HG02798 (cell line): ENCODE results near the gene EFHC2.
A peak's percentile ranks its signal among the peaks of the same experiment; 100 is the strongest.

Source experiments
- ATAC-seq: cut with Tn5 transposase; IDR thresholded peaks from one replicate; pipeline ENCODE4 v1.9.1; 2021; ENCODE audit warnings: mild to moderate bottlenecking; ENCODE audit not compliant: unreplicated experiment, poor library complexity

Gene EFHC2, protein sequence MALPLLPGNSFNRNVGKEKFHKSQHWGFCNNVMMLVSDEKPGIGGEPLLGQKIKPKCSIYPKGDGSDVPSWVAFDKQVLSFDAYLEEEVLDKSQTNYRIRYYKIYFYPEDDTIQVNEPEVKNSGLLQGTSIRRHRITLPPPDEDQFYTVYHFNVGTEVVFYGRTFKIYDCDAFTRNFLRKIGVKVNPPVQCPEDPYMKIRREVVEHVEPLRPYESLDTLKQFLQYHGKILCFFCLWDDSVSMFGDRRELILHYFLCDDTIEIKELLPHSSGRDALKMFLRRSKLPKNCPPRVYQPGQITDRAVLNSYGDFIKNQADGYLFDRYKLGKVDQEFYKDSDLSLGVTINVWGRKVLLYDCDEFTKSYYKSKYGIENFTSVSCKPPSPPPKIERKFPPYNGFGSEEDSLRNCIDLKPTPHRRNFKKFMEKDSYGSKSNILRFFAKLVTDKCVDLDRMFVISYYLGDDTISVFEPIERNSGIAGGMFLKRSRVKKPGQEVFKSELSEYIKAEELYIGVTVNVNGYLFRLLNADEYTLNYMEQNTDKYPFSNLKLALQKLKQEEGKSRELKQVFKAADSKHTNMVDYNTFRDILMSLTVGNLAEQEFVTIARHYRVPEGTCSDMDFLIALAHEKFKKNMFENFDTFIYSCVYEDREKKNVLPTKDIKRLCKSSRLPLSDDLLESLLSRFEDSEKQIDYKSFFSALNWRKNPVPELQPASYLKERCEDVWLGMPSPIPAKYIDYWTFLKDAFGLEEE

DNA sequence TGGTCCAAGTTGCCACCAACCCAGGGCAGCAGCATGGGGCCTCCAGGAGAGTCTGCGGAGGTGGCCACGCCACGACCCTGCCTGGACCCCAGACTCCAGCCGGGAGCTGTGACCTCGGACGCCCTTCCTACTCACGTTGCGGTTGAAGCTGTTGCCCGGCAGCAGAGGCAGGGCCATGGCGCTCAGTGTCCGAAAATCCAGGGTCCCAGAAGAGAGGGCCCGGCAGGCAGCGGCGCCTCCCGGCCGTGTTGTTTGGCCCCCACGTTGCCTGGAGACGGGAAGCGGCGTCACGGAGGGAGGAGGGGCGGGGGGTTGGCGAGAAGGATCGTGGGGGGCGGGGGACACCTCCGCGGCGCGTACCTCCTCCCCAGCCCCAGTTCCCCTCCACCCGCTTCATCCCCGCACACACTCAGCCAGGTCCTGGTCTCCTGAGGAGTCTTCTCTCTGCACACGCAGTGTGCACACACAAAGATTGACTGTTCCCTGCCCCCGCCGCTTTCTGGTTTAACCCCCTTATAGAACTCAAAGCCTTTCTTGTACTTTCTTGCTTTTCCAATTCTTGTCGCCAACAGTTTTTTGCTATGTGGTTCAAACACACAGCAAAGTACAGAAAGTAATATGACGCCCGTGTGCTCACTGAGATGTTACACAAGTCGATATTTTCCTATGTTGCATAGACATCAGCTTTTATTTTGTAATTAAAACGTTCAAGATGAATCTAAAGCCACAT, at the start of gene EFHC2:
Gene EFHC2, minus strand, starts transcription at position 261 of the 730 bp plus-strand sequence. Its CDS starts 84 bp downstream, at position 177.
- no peak for ATAC-seq

DNA sequence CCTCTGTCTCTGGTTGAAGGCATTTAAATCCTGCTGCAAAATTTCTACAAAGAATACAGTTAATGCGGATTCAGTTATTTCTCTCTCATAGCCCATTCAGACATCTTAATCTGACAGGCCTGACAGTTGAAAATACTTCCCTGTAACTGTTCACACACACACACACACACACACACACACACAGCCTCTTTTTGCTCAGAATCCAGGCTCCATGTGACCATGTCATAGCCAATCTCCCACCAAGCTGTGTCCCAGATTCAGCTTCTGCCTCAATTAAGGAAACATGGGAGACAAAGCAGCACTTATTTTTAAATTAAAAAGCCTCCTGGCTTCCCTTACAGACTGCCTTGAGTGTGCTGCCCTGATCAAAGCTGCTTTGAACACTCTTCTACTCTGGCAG, 49.3 kb upstream of the EFHC2 start:
- no peak for ATAC-seq

GRCh38 chrX:44384688-44385338, 41.3 kb upstream of the EFHC2 start:
- ATAC-seq, result no peak

DNA sequence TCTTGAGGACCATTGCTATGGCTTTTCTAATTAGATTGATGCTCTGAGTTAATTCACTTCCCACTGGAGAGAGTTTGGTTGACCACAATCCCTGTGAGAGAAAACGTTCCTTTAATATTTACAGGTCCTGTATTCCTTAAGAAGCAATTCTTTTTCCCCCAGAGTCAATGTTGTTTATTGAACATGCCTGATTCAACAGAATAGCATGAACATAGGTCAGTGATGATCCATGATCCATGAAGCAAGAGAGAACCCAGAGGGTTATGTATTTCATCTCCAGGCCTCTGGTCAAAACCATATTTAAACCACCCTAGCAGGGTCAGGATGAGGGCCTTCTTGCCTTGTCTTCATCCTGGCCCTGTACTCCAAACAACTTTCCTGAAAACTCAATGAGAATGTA, 39.4 kb upstream of the EFHC2 start:
- ATAC-seq, result no peak

DNA sequence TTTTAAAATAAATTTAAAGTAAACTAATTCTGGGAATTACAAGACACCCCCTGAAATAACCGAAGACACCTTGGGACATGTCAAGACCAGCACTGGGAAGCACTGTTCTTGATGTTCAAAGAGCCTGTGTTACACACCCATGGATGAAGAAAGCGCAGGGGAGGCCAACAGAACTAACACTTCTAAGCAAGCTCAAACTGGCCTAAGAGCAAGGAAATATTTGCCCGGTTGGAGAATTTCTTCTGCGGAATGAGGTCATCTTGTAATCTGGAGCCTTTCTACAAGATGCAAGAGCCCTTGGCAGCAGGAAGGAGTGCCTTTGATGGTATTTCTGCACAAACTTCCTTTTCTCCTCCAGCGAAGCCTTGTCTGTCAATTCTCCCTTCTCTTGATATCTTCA, 9.3 kb upstream of the EFHC2 start:
- no peak for ATAC-seq

GRCh38 chrX:44349561-44349960, 6.1 kb upstream of the EFHC2 start:
- ATAC-seq, result no peak

DNA sequence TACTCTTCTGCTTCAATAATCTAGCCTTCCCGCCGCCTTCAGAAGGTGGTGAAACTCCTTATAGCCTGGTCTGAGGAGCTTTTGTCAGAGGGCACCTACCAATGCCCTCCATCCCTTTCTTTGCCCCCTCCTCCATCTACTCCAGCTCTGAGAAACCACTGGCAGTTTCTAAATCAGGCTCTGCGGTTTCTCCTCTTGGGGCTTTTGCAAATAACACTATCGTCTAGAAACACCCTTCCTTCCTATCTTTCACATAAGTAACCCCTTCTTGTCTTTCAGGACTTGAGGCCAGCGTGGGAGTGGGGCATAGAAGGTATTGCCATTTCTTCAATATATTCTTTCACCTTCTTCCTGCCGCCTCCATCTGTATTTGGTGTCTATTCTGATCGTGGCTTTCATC, 1.2 kb upstream of the EFHC2 start:
- ATAC-seq, result no peak

DNA sequence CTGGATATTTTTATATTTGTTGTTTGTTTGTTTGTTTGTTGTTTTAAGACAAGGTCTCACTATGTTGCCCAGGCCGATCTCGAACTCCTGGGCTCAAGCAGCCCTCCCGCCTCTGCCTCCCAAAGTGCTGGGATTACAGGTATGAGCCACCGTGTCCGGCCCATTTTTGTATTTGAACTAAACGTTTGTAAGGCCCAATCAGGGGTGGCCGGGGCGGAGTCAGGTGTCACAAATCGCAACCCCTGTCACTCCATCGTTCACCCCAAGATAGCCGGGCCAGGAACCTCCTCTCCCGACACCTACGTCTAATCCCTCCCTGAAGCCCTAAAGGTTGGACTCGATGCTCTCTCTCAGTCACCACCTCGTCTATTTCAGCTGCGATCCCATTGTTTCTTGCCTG, 722 bp upstream of the EFHC2 start:
- peak; percentile 74 for ATAC-seq

DNA sequence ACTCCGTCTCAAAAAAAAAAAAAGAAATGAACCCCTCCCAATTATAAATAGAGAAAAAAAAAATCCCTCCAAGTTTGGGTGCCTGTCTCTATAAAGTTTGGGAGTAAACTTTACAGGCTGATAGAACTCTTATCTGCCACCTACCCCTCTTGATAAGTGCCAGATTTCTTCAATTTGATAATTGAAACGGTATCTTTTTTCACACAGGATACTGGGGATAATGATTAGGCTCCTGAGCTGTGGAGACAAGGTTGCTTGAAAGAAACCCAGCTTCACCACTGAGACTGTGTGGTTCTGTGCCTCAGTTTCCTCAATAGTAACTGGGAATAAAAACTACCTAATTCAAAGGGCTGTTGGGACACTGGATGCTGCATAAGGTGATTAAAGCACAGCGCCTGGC, 606 bp downstream of the EFHC2 start:
- no peak for ATAC-seq

GRCh38 chrX:44338361-44338760, 5.1 kb downstream of the EFHC2 start:
- no peak for ATAC-seq

GRCh38 chrX:44332437-44332836, 11.0 kb downstream of the EFHC2 start:
- ATAC-seq, result no peak

GRCh38 chrX:44330227-44330626, 13.2 kb downstream of the EFHC2 start:
- no peak for ATAC-seq

DNA sequence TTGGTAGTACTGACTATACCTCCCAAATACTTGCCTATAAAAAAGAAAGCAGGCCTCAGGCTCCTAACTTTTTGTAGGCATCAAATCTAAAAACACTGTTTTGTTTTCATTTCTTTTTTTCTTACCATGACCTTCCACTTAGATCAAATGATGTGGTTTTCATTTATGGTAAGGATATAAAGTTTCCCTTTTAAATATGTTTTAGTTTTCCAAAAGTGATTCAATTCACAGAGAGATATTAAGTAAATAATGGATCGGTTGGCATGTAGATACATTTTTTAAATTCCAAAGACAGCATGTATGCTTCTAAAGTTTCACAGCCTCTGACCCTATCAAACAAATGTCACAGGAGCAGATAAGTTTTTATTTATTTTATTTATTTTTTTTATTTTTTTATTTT, 23.9 kb downstream of the EFHC2 start:
- no peak for ATAC-seq

- no peak for ATAC-seq
Measured at GRCh38 chrX:44317181-44317580, 26.3 kb downstream of the EFHC2 start.

DNA sequence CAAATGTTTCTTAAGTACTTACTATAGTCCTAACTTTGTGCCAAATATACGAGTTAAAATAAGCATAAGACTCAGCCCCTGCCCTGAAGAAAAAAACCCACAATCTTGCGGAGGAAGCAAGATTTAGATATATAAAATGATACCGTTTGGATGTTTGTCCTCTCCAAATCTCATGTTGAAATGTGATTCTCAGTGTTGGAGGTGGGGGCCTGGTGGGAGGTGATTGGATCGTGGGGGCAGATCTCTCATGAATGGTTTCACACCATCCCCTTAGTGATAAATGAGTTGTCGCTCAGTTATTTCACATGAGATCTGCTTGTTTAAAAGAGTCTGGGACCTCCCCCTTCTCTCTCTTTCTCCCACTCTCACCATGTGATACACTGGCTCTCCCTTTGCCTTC, 28.7 kb downstream of the EFHC2 start:
- no peak for ATAC-seq

GRCh38 chrX:44314259-44314734, 29.2 kb downstream of the EFHC2 start:
- ATAC-seq, result no peak

DNA sequence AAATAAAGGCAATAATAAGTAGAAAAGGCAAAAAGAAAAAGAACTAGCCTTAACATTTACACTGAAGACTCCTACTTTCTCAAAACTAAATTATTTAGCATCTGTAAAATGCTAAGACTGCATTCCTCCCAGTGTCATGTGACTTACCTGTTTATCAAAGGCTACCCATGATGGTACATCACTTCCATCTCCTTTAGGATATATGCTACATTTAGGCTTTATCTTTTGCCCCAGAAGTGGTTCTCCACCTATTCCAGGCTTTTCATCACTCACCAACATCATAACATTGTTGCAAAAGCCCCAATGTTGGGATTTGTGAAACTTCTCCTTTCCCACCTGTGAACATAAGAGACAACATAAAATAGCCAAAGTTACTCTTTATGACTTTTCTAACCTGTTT, 31.1 kb downstream of the EFHC2 start:
- no peak for ATAC-seq

DNA sequence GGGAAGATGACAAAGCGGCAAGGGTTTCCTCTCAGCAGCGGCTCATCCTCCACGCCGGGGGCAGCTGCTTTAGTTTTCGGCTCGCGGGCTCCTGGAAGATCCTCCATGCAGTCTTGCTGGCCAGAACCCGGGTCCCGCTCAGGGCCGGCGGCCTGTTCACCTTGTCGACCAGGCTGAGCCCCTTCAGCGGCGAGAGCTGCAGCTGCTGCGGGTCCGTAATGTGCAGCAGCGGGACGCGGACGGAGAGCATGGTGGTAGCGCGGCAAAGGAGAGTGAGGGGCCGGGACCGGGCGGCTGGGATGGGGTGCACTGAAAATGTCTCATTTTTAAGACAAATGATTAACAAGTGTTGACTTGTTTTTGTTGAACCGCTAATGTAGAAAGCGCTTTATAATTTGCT, 33.2 kb downstream of the EFHC2 start:
- no peak for ATAC-seq

DNA sequence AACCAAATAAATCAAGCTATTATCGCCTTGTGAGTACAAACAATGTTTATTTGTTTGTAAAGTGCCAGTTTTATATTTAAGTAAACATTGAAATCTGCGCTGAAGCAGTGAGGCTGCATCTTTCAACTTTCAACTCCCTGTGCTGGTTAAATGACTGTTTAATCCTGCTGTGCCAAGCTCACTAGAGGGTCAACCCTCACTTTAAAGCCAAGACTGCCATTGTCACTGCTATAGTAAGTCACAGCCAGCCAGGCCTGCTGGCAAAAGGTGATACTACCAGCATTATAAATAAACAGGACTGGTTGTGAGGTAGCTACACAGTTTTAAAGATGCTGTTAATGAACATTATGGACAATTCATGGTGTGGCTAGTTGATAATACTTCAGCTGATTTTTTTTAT, 34.6 kb downstream of the EFHC2 start:
- no peak for ATAC-seq

DNA sequence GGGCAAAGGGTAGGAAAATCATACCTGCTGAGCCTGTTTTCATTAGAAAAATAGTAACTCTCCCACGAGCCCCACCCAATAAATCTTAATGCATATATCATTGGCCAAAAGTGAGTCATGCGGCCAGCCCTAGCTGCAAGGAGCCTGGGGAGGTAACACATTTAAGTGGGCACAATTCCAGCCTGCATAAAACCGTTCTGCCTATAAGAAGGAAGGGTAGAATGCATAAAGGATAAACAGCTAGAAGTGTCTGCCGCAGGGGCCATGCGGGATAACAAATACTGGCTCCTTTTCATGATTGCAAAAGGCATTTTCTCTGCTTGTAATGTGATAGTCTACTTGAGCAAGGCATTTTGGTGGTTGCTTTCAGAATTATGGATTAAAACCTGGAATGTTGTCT, 37.1 kb downstream of the EFHC2 start:
- no peak for ATAC-seq
